Endothelial cell of umbilical vein (primary cell): ENCODE measurements around the gene KRTAP10-7. TPM values are rescaled to one million over a fixed set of nuclear protein-coding genes. Genes with fewer than 3 reads are reported as not detected.
"Not testable (repeated sequence)": the region's sequence is repeated elsewhere in the genome, so short reads cannot be mapped to it uniquely, and the experiment has no call there.

ENCODE experiments used
- BruUV-seq: library from RNA; stranded (reverse); fragments of 400-500 nt; replicated peaks from 2 replicates; lab custom pipeline; 2021; lab: Mats Ljungman, UMichigan
- CTCF ChIA-PET: fragments of 300-600, 350-600 bp; sonication (Branson Sonifier 250); formaldehyde crosslinking; loops from one replicate; lab custom pipeline; 2021; ENCODE audit warnings: antibody characterized with exemption, inconsistent platforms; lab: Charles Lee
- POLR2A ChIA-PET: fragments of 300-600, 350-600 bp; sonication (Branson Sonifier 250); formaldehyde crosslinking; loops from one replicate; lab custom pipeline; 2021; ENCODE audit warnings: antibody characterized with exemption, inconsistent platforms; lab: Charles Lee
- DNase-seq: peaks from one replicate; pipeline ENCODE4 v3.0.0-alpha.2; 2011; ENCODE audit warnings: low read depth, low spot score
- FAIRE-seq: peaks from 2 replicates; lab custom pipeline; 2011; peaks lifted over from hg19 to GRCh38; lab: Jason Lieb, UNC
- H2AFZ ChIP-seq: 2 replicates; pipeline ENCODE4 v1.6.0; 2012; ENCODE audit warnings: low read depth, low read length, control low read depth, inconsistent platforms
- H3K27ac ChIP-seq: 2 replicates; pipeline ENCODE4 v1.5.1; 2011; ENCODE audit warnings: low read depth, mild to moderate bottlenecking, control low read depth, low read length, moderate library complexity; ENCODE audit not compliant: insufficient read depth
- H3K27me3 ChIP-seq, 2 experiments: 2 replicates each; pipeline versions ENCODE4 v1.6.0 to v1.6.1; 2011; ENCODE audit warnings: low read length in 2 of 2, mixed read lengths in 1 of 2; ENCODE audit not compliant: control insufficient read depth in 2 of 2, insufficient read depth in 2 of 2
- H3K36me3 ChIP-seq, 2 experiments: 2 replicates in 1 of 2; 3 replicates in 1 of 2; pipeline ENCODE4 v1.5.1; 2011; ENCODE audit warnings: low read length in 2 of 2, mild to moderate bottlenecking in 1 of 2, moderate library complexity in 1 of 2; ENCODE audit not compliant: control insufficient read depth in 2 of 2, insufficient read depth in 2 of 2; ENCODE audit errors: extremely low read depth in 1 of 2
- H3K4me1 ChIP-seq: 3 replicates; pipeline ENCODE4 v1.5.1; 2011; ENCODE audit warnings: mild to moderate bottlenecking, low read length; ENCODE audit not compliant: control insufficient read depth, insufficient read depth; ENCODE audit errors: extremely low read depth
- H3K4me2 ChIP-seq: 2 replicates; pipeline ENCODE4 v1.6.1; 2011; ENCODE audit warnings: low read length, control low read depth, mixed read lengths; ENCODE audit not compliant: insufficient read depth
- H3K4me3 ChIP-seq, 3 experiments: fragments of 200-600 bp in 1 of 3; sonication (generic), shearing (Covaris generic) in 1 of 3; replicated peaks in 1 of 3; 2 replicates each; pipeline ENCODE4 v1.5.1; 2011 to 2016; ENCODE audit warnings: control low read depth in 3 of 3, low read length in 3 of 3, mild to moderate bottlenecking in 2 of 3, inconsistent platforms in 1 of 3, low read depth in 1 of 3, moderate library complexity in 1 of 3; ENCODE audit not compliant: insufficient read depth in 1 of 3
- H3K79me2 ChIP-seq: 2 replicates; pipeline ENCODE4 v1.6.0; 2012; ENCODE audit warnings: low read length, inconsistent platforms; ENCODE audit not compliant: control insufficient read depth, insufficient read depth
- H3K9ac ChIP-seq: replicated peaks from 2 replicates; pipeline ENCODE3; 2011; ENCODE audit warnings: low read length, control low read depth; ENCODE audit not compliant: insufficient read depth; ENCODE audit errors: extremely low read depth
- H3K9me1 ChIP-seq: replicated peaks from 3 replicates; pipeline ENCODE4 v1.6.0; 2011; ENCODE audit warnings: mild to moderate bottlenecking, low read length; ENCODE audit not compliant: control insufficient read depth, insufficient read depth; ENCODE audit errors: extremely low read depth
- H3K9me3 ChIP-seq: replicated peaks from 2 replicates; pipeline ENCODE4 v1.5.1; 2012; ENCODE audit warnings: low read length, inconsistent platforms; ENCODE audit not compliant: control insufficient read depth, insufficient read depth
- H4K20me1 ChIP-seq: replicated peaks from 2 replicates; pipeline ENCODE3; 2011; ENCODE audit warnings: mild to moderate bottlenecking, low read length; ENCODE audit not compliant: control insufficient read depth, insufficient read depth; ENCODE audit errors: extremely low read depth
- GATA2 ChIP-seq: IDR thresholded peaks from 2 replicates; pipeline ENCODE4 v1.7.0; 2011; ENCODE audit warnings: low read depth, mild to moderate bottlenecking, moderate library complexity, mixed read lengths, low read length; ENCODE audit not compliant: insufficient read length, insufficient read depth
- MYC ChIP-seq: IDR thresholded peaks from one replicate; pipeline ENCODE4 v1.6.1; 2011; ENCODE audit warnings: mild to moderate bottlenecking, low read depth, low read length
- POLR2A ChIP-seq: IDR thresholded peaks from 2 replicates; pipeline ENCODE4 v1.6.1; 2012; ENCODE audit warnings: low read depth, mild to moderate bottlenecking, control low read depth, low read length
- POLR2AphosphoS5 ChIP-seq: IDR thresholded peaks from 2 replicates; pipeline ENCODE4 v1.6.1; 2012; ENCODE audit warnings: low read depth, mild to moderate bottlenecking, control low read depth, low read length, moderate library complexity; ENCODE audit not compliant: insufficient read depth
- dilution Hi-C: fragments of 300-500 bp; cut with MboI; formaldehyde crosslinking; loops from one replicate; pipeline ENCODE4 v1.15.0; 2019; ENCODE audit warnings: low sequenced_read_pairs; ENCODE audit not compliant: extremely low pct_ligation_motif_present
- intact Hi-C: fragments of 100-400 bp; cut with micrococcal nuclease; formaldehyde crosslinking; loops from one replicate; pipeline ENCODE4 v1.10.0; 2022
- polyA plus RNA-seq, 4 experiments: library from polyadenylated mRNA; depleted of rRNA in 3 of 4; stranded (reverse) in 3 of 4; unstranded in 1 of 4; fragments of >200 nt; gene quantifications; 2 replicates each; pipeline versions ENCODE4 v1.2.1 to v1.2.3, GENCODE V29; 2011 to 2012; ENCODE audit warnings: missing spikeins in 1 of 4
- total RNA-seq: library from RNA; stranded (reverse); gene quantifications from 2 replicates; pipeline ENCODE4 v1.2.3, GENCODE V29; 2021
- TF ChIP-seq, protein P1 (sequence below), 2 donors: IDR thresholded peaks; 1 replicate in 1 of 2; 2 replicates in 1 of 2; pipeline ENCODE4 v1.5.1; 2011; ENCODE audit warnings: low read length in 2 of 2, mild to moderate bottlenecking in 2 of 2, moderate library complexity in 2 of 2, control low read depth in 1 of 2, inconsistent platforms in 1 of 2, low read depth in 1 of 2; ENCODE audit not compliant: insufficient read depth in 1 of 2; ENCODE audit errors: extremely low read depth in 1 of 2

Gene KRTAP10-7
- total and polyA plus RNA-seq, 2 donors (not counting 3 experiments of a cell fraction or from before 2014, with no cell fraction given): not detected

DNA sequence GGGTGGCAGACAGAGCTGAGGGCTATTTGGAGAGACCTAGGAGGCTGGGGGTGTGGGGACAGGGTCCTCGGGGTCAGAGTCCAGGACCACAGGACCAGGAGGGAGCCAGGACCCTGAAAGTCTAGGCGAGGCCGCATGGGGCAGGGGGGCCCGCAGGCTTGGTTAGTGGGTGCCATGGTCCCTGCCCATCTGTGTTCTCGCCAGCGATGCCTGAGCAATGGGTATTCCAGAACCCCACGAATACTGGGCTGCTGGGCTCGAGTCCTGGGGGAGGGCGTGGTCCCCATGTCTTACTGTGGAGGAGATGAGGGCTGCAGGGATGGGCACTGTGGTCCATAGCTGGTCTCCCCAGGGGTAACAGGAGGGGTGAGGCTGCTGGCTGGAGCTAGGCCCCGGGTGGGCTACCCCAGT, 10.1 kb upstream of the KRTAP10-7 start:
- no peaks in the 10 kb centered on the region for H3K9me3 ChIP-seq
- H3K79me2 ChIP-seq: no peaks in the 10 kb centered on the region
- H3K9me1 ChIP-seq: no peaks in the 10 kb centered on the region
- TF ChIP-seq POLR2AphosphoS5 (no peak), GATA2 (no peak), MYC (no peak), POLR2A (no peak)
- TF ChIP-seq, protein P1, sequence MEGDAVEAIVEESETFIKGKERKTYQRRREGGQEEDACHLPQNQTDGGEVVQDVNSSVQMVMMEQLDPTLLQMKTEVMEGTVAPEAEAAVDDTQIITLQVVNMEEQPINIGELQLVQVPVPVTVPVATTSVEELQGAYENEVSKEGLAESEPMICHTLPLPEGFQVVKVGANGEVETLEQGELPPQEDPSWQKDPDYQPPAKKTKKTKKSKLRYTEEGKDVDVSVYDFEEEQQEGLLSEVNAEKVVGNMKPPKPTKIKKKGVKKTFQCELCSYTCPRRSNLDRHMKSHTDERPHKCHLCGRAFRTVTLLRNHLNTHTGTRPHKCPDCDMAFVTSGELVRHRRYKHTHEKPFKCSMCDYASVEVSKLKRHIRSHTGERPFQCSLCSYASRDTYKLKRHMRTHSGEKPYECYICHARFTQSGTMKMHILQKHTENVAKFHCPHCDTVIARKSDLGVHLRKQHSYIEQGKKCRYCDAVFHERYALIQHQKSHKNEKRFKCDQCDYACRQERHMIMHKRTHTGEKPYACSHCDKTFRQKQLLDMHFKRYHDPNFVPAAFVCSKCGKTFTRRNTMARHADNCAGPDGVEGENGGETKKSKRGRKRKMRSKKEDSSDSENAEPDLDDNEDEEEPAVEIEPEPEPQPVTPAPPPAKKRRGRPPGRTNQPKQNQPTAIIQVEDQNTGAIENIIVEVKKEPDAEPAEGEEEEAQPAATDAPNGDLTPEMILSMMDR (IDR thresholded peaks at IDR 0.05; ENCODE audit: extremely low read depth in 1 of 2, insufficient read depth in 1 of 2, low read depth in 1 of 2, low read length in 2 of 2): no peak
- FAIRE-seq: no peak
- no peak overlapping the region for H3K4me3 ChIP-seq
- no peak overlapping the region for H3K9ac ChIP-seq
- dilution Hi-C loops: no loop called here
- intact Hi-C loops: no loop called here
- no TSS peak for BruUV-seq
- H3K4me1 ChIP-seq: no peaks in the 10 kb centered on the region
- H3K27ac ChIP-seq: no peak overlapping the region
- ChIA-PET POLR2A (no interaction called here), CTCF (no interaction called here)
- no peaks in the 10 kb centered on the region for H4K20me1 ChIP-seq
- no peak overlapping the region for H2AFZ ChIP-seq
- H3K27me3 ChIP-seq: peaks cover 1 to 3% of the 10 kb centered on the region in 2 experiments
- no peak for DNase-seq
- H3K36me3 ChIP-seq: no peaks in the 10 kb centered on the region
- H3K4me2 ChIP-seq: no peak overlapping the region

DNA sequence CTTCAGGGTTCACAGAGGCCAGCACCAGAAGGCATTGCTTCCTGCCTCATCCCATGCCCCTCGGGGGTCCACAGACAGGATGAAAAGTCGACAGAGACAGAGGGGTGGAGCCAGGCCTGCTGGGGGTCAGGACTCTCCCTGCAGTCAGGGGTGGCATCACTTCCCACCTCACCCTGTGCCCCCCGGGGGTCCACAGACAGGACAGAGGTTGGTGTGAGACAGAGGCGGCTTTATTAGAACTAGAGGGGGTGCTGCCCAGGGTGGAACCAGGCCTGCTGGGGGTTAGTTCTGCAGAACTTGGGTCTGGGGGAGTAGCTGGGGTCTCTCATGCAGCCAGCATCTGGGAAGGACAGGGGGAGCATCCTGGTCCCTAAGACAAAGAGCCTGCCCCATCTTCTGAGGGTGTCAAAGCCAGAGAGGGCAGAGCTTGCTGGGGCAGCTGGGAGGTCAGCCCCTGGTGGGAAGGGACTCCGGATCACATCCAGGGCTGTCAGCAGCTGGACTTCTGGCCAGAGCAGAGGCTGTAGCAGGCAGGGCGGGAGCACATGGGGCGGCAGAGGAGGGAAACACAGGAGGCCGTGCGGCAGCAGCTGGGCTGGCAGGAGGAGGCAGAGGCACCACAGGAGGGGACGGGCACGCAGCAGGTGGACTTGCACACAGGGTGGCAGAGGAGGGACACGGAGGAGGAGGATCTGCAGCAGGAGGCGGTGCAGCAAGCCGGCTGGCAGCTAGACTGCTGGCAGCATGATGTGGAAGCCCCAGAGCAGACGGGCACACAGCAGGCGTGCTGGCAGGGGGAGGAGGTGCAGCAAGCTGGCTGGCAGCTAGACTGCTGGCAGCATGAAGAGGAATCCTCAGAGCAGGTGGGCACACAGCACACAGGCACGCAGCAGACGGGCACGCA, 9.2 kb upstream of the KRTAP10-7 start:
- intact Hi-C loops: not testable (repeated sequence)
- CTCF ChIA-PET: interaction anchor here (1.2 to 1.8 kb wide), 2 partner anchors 10 to 202 kb away, joined by 4 read pairs; partner anchors contain the start of gene KRTAP10-7

DNA sequence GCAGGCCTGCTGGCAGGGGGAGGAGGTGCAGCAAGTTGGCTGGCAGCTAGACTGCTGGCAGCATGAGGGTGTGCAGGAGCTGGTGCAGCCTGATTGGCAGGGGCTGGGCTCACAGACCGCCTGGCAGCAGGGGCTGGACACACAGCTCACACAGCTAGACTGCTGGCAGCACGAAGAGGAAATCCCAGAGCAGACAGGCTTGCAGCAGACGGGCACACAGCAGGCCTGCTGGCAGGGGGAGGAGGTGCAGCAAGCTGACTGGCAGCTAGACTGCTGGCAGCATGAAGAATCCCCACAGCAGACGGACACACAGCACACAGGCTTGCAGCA, 8.6 kb upstream of the KRTAP10-7 start:
- dilution Hi-C loops, H3K9ac ChIP-seq, H3K9me1 ChIP-seq, DNase-seq, H3K27ac ChIP-seq, H2AFZ ChIP-seq, H3K4me1 ChIP-seq, H3K4me2 ChIP-seq, intact Hi-C loops, H3K79me2 ChIP-seq, H3K36me3 ChIP-seq, H4K20me1 ChIP-seq, BruUV-seq, H3K4me3 ChIP-seq, FAIRE-seq, POLR2A ChIA-PET, H3K27me3 ChIP-seq, H3K9me3 ChIP-seq: not testable (repeated sequence)
- CTCF ChIA-PET: interaction anchor here (0.7 to 1.8 kb wide), 3 partner anchors 9 to 202 kb away, joined by 3 to 4 read pairs (median 4); partner anchors contain the start of genes KRTAP10-4 and KRTAP10-7

More for the DNA sequence above, 9.2 kb upstream of the KRTAP10-7 start:
- H4K20me1 ChIP-seq, FAIRE-seq, H2AFZ ChIP-seq, H3K4me1 ChIP-seq, POLR2A ChIA-PET, DNase-seq, H3K79me2 ChIP-seq, H3K4me2 ChIP-seq, H3K27ac ChIP-seq, BruUV-seq, H3K9me3 ChIP-seq, H3K36me3 ChIP-seq, dilution Hi-C loops, H3K27me3 ChIP-seq, H3K4me3 ChIP-seq, H3K9ac ChIP-seq, H3K9me1 ChIP-seq: not testable (repeated sequence)
